ENCODE data around the gene NFATC3.
"Not testable (repeated sequence)": the region's sequence is repeated elsewhere in the genome, so short reads cannot be mapped to it uniquely, and the experiment has no call there.

NFATC3 gene

DNA sequence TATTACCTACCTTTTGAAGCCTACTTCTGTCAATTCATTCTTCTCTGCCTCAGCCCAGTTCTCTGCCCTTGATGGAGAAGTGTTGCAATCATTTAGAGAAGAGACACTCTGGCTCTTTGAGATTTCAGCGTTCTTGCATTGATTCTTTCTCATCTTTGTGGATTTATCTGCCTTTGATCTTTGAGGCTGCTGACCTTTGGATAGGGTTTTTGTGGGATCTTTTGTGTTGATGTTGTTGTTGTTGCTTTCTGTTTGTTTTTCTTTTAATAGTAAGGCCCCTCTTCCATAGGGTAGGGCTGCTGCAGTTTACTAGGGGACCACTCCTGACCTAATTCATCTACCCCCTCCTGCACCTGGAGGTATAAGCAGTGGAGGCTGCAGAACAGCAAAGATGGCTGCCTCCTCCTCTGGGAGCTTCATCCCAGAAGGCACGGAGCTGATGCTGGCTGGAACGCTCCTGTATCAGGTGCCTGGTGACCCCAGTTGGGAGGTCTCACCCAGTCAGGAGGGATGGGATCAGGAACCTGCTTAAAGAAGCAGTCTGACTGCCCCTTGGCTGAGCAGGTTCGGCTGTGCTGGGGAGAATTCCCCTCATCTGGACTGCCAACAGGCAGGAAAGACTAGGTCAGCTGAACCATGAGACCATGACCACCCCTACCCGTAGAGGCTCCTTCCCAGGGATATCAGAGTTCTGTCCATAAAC is 28.0 kb downstream of the NFATC3 start:
- no peak overlapping the region for H3K23ac ChIP-seq (ENCODE audit: low read length)
- WGBS (ENCODE audit: extremely low coverage, insufficient coverage, insufficient read length): no CpG with 5 or more reads among the region's 5 CpGs

GRCh38 chr16:68113765-68114240 is 28.6 kb downstream of the NFATC3 start:
- Histone ChIP-seq H3K4me2 (ENCODE audit: low read length) (no peak overlapping the region), H3K27ac (ENCODE audit: low read depth, low read length) (no peak overlapping the region), H2BK120ac (ENCODE audit: insufficient read depth, low read length, poor library complexity) (no peak overlapping the region), H3K23ac (ENCODE audit: low read length) (no peak overlapping the region), H3K79me2 (ENCODE audit: control insufficient read depth, insufficient read depth, low read length, poor library complexity) (no peaks in the 10 kb centered on the region), H3K36me3 (ENCODE audit: control insufficient read depth in 1 of 2, insufficient read depth in 2 of 2, low read length in 2 of 2) (no peaks in the 10 kb centered on the region), H3K9ac (ENCODE audit: low read length) (no peak overlapping the region), H2AFZ (ENCODE audit: insufficient read depth, low read length, poor library complexity) (no peak overlapping the region), H4K91ac (ENCODE audit: low read depth, low read length) (no peak overlapping the region), H3K79me1 (ENCODE audit: low read length) (no peaks in the 10 kb centered on the region), H2AK5ac (ENCODE audit: low read length) (no peak overlapping the region), H3K27me3 (ENCODE audit: insufficient read depth, low read length) (no peaks in the 10 kb centered on the region), H3K9me3 (ENCODE audit: insufficient read depth, low read depth, low read length) (peaks cover 2% of the 10 kb centered on the region), H3K18ac (ENCODE audit: low read length) (no peak overlapping the region), H4K12ac (ENCODE audit: low read depth, low read length) (no peak overlapping the region), H2BK5ac (ENCODE audit: low read depth, low read length, poor library complexity) (no peak overlapping the region), H2BK12ac (ENCODE audit: low read length) (no peak overlapping the region), H3K4me1 (ENCODE audit: control insufficient read depth in 1 of 2, insufficient read depth in 2 of 2, low read length in 2 of 2) (peaks cover 0 to 4% of the 10 kb centered on the region in 2 experiments), H3K4me3 (ENCODE audit: low read depth, low read length) (no peak overlapping the region), H3K14ac (ENCODE audit: low read length) (no peak overlapping the region), H4K8ac (ENCODE audit: low read depth, low read length) (no peak overlapping the region), H3K4ac (ENCODE audit: low read depth, low read length) (no peak overlapping the region)
- no CpG with 5 or more reads among the region's 12 CpGs for WGBS (ENCODE audit: extremely low coverage, insufficient coverage, insufficient read length)
- no peak for DNase-seq

More for the DNA sequence above, 28.0 kb downstream of the NFATC3 start:
- Histone ChIP-seq H3K27me3 (ENCODE audit: insufficient read depth, low read length) (no peaks in the 10 kb centered on the region), H2AK5ac (ENCODE audit: low read length) (no peak overlapping the region), H3K27ac (ENCODE audit: low read depth, low read length) (no peak overlapping the region), H2BK5ac (ENCODE audit: low read depth, low read length, poor library complexity) (no peak overlapping the region), H4K8ac (ENCODE audit: low read depth, low read length) (no peak overlapping the region), H3K4me1 (ENCODE audit: control insufficient read depth in 1 of 2, insufficient read depth in 2 of 2, low read length in 2 of 2) (peaks cover 0 to 4% of the 10 kb centered on the region in 2 experiments), H4K91ac (ENCODE audit: low read depth, low read length) (no peak overlapping the region), H3K9ac (ENCODE audit: low read length) (no peak overlapping the region), H3K79me2 (ENCODE audit: control insufficient read depth, insufficient read depth, low read length, poor library complexity) (no peaks in the 10 kb centered on the region), H3K4me3 (ENCODE audit: low read depth, low read length) (no peak overlapping the region), H3K36me3 (ENCODE audit: control insufficient read depth in 1 of 2, insufficient read depth in 2 of 2, low read length in 2 of 2) (no peaks in the 10 kb centered on the region), H3K18ac (ENCODE audit: low read length) (no peak overlapping the region), H3K14ac (ENCODE audit: low read length) (no peak overlapping the region), H3K4me2 (ENCODE audit: low read length) (no peak overlapping the region), H3K79me1 (ENCODE audit: low read length) (no peaks in the 10 kb centered on the region), H3K4ac (ENCODE audit: low read depth, low read length) (no peak overlapping the region), H2BK12ac (ENCODE audit: low read length) (no peak overlapping the region), H2AFZ (ENCODE audit: insufficient read depth, low read length, poor library complexity) (no peak overlapping the region), H4K12ac (ENCODE audit: low read depth, low read length) (no peak overlapping the region), H3K9me3 (ENCODE audit: insufficient read depth, low read depth, low read length) (peaks cover 2% of the 10 kb centered on the region), H2BK120ac (ENCODE audit: insufficient read depth, low read length, poor library complexity) (no peak overlapping the region)
- DNase-seq: no peak

DNA sequence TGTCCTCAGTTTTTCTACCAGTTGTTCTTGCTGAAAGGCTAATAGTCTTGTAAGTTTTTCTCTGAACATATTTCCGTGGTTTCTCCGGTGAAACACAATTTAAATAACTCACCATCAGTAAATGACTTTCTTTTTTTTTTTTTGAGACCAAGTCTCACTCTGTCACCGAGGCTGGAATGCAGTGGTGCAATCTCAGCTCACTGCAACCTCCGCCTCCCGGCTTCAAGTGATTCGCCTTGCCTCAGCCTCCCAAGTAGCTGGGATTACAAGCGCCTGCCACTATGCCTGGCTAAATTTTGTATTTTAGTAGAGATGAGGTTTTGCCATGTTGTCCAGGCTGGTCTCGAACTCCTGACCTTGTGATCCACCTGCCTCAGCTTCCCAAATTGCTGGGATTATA is 29.8 kb downstream of the NFATC3 start:
- H3K4me1 ChIP-seq (ENCODE audit: control insufficient read depth in 1 of 2, insufficient read depth in 2 of 2, low read length in 2 of 2); H2AFZ ChIP-seq (ENCODE audit: insufficient read depth, low read length, poor library complexity); H3K9me3 ChIP-seq (ENCODE audit: insufficient read depth, low read depth, low read length); H4K8ac ChIP-seq (ENCODE audit: low read depth, low read length); H3K4ac ChIP-seq (ENCODE audit: low read depth, low read length); H3K18ac ChIP-seq (ENCODE audit: low read length); H3K4me3 ChIP-seq (ENCODE audit: low read depth, low read length); H3K23ac ChIP-seq (ENCODE audit: low read length); H2BK120ac ChIP-seq (ENCODE audit: insufficient read depth, low read length, poor library complexity); H2BK5ac ChIP-seq (ENCODE audit: low read depth, low read length, poor library complexity); H3K36me3 ChIP-seq (ENCODE audit: control insufficient read depth in 1 of 2, insufficient read depth in 2 of 2, low read length in 2 of 2); H3K79me2 ChIP-seq (ENCODE audit: control insufficient read depth, insufficient read depth, low read length, poor library complexity); H4K91ac ChIP-seq (ENCODE audit: low read depth, low read length); H3K9ac ChIP-seq (ENCODE audit: low read length); H2AK5ac ChIP-seq (ENCODE audit: low read length); H3K79me1 ChIP-seq (ENCODE audit: low read length); H3K14ac ChIP-seq (ENCODE audit: low read length); H3K27me3 ChIP-seq (ENCODE audit: insufficient read depth, low read length); H3K4me2 ChIP-seq (ENCODE audit: low read length); H3K27ac ChIP-seq (ENCODE audit: low read depth, low read length); H4K12ac ChIP-seq (ENCODE audit: low read depth, low read length); H2BK12ac ChIP-seq (ENCODE audit: low read length): not testable (repeated sequence)
- no CpG with 5 or more reads among the region's 8 CpGs for WGBS (ENCODE audit: extremely low coverage, insufficient coverage, insufficient read length)
- DNase-seq: peak; percentile 4 to 27

DNA sequence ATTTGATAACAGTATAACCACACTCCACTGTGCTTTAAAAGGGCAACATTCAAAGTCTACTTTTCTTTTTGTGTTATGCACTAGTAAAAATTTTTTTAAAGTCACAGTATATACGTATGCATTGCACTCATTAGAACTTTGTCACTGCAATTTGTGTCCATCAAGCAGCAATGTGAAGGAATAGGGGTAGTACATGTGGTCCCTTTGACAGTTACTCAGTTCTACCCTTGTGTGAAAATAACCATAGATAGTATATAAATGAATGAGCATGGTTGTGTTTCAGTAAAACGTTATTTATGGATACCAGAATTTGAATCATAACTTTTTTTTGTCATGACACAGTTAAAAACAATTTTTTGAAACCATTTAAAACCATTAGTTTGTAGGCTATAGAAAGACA is 30.7 kb downstream of the NFATC3 start:
- H3K4ac ChIP-seq (ENCODE audit: low read depth, low read length): no peak overlapping the region
- H3K4me1 ChIP-seq (ENCODE audit: control insufficient read depth in 1 of 2, insufficient read depth in 2 of 2, low read length in 2 of 2): peaks cover 0 to 4% of the 10 kb centered on the region in 2 experiments
- no peak overlapping the region for H3K4me2 ChIP-seq (ENCODE audit: low read length)
- no peak overlapping the region for H2BK12ac ChIP-seq (ENCODE audit: low read length)
- H3K18ac ChIP-seq (ENCODE audit: low read length): no peak overlapping the region
- no peak overlapping the region for H2BK120ac ChIP-seq (ENCODE audit: insufficient read depth, low read length, poor library complexity)
- no peaks in the 10 kb centered on the region for H3K79me2 ChIP-seq (ENCODE audit: control insufficient read depth, insufficient read depth, low read length, poor library complexity)
- WGBS (ENCODE audit: extremely low coverage, insufficient coverage, insufficient read length): no CpG with 5 or more reads among the region's 2 CpGs
- H4K91ac ChIP-seq (ENCODE audit: low read depth, low read length): no peak overlapping the region
- H2AFZ ChIP-seq (ENCODE audit: insufficient read depth, low read length, poor library complexity): no peak overlapping the region
- H3K23ac ChIP-seq (ENCODE audit: low read length): no peak overlapping the region
- no peak for DNase-seq
- H3K79me1 ChIP-seq (ENCODE audit: low read length): no peaks in the 10 kb centered on the region
- H2AK5ac ChIP-seq (ENCODE audit: low read length): no peak overlapping the region
- no peak overlapping the region for H3K27ac ChIP-seq (ENCODE audit: low read depth, low read length)
- H2BK5ac ChIP-seq (ENCODE audit: low read depth, low read length, poor library complexity): no peak overlapping the region
- no peak overlapping the region for H4K8ac ChIP-seq (ENCODE audit: low read depth, low read length)
- no peak overlapping the region for H3K9ac ChIP-seq (ENCODE audit: low read length)
- no peaks in the 10 kb centered on the region for H3K36me3 ChIP-seq (ENCODE audit: control insufficient read depth in 1 of 2, insufficient read depth in 2 of 2, low read length in 2 of 2)
- no peak overlapping the region for H3K14ac ChIP-seq (ENCODE audit: low read length)
- no peak overlapping the region for H4K12ac ChIP-seq (ENCODE audit: low read depth, low read length)
- no peaks in the 10 kb centered on the region for H3K27me3 ChIP-seq (ENCODE audit: insufficient read depth, low read length)
- H3K9me3 ChIP-seq (ENCODE audit: insufficient read depth, low read depth, low read length): peaks cover 2% of the 10 kb centered on the region
- H3K4me3 ChIP-seq (ENCODE audit: low read depth, low read length): no peak overlapping the region
